Mesenchymal stem cell (in vitro differentiated cells and primary cell): Measurements from ENCODE around the gene GNL1.
A peak's percentile ranks its signal among the peaks of the same experiment; 100 is the strongest.
"Not testable (repeated sequence)": the region's sequence is repeated elsewhere in the genome, so short reads cannot be mapped to it uniquely, and the experiment has no call there.

Experiments used
- DNase-seq: peaks from one replicate; pipeline ENCODE4 v3.0.0-alpha.2; 2013
- H2AFZ ChIP-seq: one replicate; pipeline ENCODE4 v1.6.1; 2013; ENCODE audit warnings: low read depth, mild to moderate bottlenecking, control low read depth, inconsistent platforms, low read length, moderate library complexity
- H2AK5ac ChIP-seq: 2 replicates; pipeline ENCODE4 v1.6.1; 2013; ENCODE audit warnings: low read length, moderate library complexity, mild to moderate bottlenecking, inconsistent platforms; ENCODE audit not compliant: severe bottlenecking
- H2BK120ac ChIP-seq: one replicate; pipeline ENCODE4 v1.6.1; 2013; ENCODE audit warnings: low read depth, mild to moderate bottlenecking, inconsistent platforms, low read length, moderate library complexity
- H2BK12ac ChIP-seq, 2 experiments: one replicate each; pipeline ENCODE4 v1.6.1; 2013; ENCODE audit warnings: inconsistent platforms in 2 of 2, low read length in 2 of 2, mild to moderate bottlenecking in 2 of 2, moderate library complexity in 2 of 2, control low read depth in 1 of 2
- H2BK15ac ChIP-seq: one replicate; pipeline ENCODE4 v1.6.1; 2013; ENCODE audit warnings: mild to moderate bottlenecking, low read depth, inconsistent platforms; ENCODE audit not compliant: poor library complexity, severe bottlenecking
- H2BK5ac ChIP-seq: 2 replicates; pipeline ENCODE4 v1.6.1; 2013; ENCODE audit warnings: low read depth, mild to moderate bottlenecking, low read length, control low read depth, inconsistent platforms; ENCODE audit not compliant: poor library complexity, severe bottlenecking
- H3K14ac ChIP-seq, 2 experiments: one replicate each; pipeline ENCODE4 v1.6.1; 2013; ENCODE audit warnings: inconsistent platforms in 2 of 2, low read length in 2 of 2, control low read depth in 1 of 2, mild to moderate bottlenecking in 1 of 2, moderate library complexity in 1 of 2
- H3K18ac ChIP-seq, 2 experiments: one replicate each; pipeline ENCODE4 v1.6.1; 2013; ENCODE audit warnings: inconsistent platforms in 2 of 2, low read length in 2 of 2, control low read depth in 1 of 2, low read depth in 1 of 2, mild to moderate bottlenecking in 1 of 2
- H3K23ac ChIP-seq, 2 experiments: one replicate each; pipeline ENCODE4 v1.6.1; 2013; ENCODE audit warnings: inconsistent platforms in 2 of 2, low read length in 2 of 2, mild to moderate bottlenecking in 2 of 2, moderate library complexity in 2 of 2, control low read depth in 1 of 2
- H3K27ac ChIP-seq: 2 replicates; pipeline ENCODE4 v1.5.1; 2013; ENCODE audit warnings: mild to moderate bottlenecking, moderate library complexity, low read length, control low read depth, inconsistent platforms; ENCODE audit not compliant: poor library complexity, severe bottlenecking
- H3K27me3 ChIP-seq, 2 experiments: 2 replicates each; pipeline versions ENCODE4 v1.6.1 to v1.7.0; 2013; ENCODE audit warnings: low read length in 2 of 2, mild to moderate bottlenecking in 2 of 2, moderate library complexity in 2 of 2, control low read depth in 1 of 2, inconsistent platforms in 1 of 2; ENCODE audit not compliant: control insufficient read depth in 1 of 2, insufficient read depth in 1 of 2
- H3K36me3 ChIP-seq, 2 experiments: 2 replicates each; pipeline versions ENCODE4 v1.6.1 to v1.7.0; 2013; ENCODE audit warnings: low read length in 2 of 2, control low read depth in 1 of 2, inconsistent platforms in 1 of 2, low read depth in 1 of 2, mild to moderate bottlenecking in 1 of 2; ENCODE audit not compliant: insufficient read depth in 2 of 2, control insufficient read depth in 1 of 2
- H3K4ac ChIP-seq, 2 experiments: one replicate each; pipeline ENCODE4 v1.6.1; 2013; ENCODE audit warnings: inconsistent platforms in 2 of 2, low read length in 2 of 2, mild to moderate bottlenecking in 2 of 2, moderate library complexity in 2 of 2, control low read depth in 1 of 2, low read depth in 1 of 2
- H3K4me1 ChIP-seq: 2 replicates; pipeline ENCODE4 v1.6.1; 2013; ENCODE audit warnings: low read depth, low read length, control low read depth; ENCODE audit not compliant: control insufficient read depth, insufficient read depth
- H3K4me2 ChIP-seq: 2 replicates; pipeline ENCODE4 v1.6.1; 2013; ENCODE audit warnings: low read length, mild to moderate bottlenecking, inconsistent platforms; ENCODE audit not compliant: poor library complexity, severe bottlenecking
- H3K4me3 ChIP-seq, 2 experiments: 2 replicates each; pipeline versions ENCODE4 v1.5.1 to v1.7.0; 2013; ENCODE audit warnings: low read length in 2 of 2, mild to moderate bottlenecking in 2 of 2, control low read depth in 1 of 2, low read depth in 1 of 2; ENCODE audit not compliant: insufficient read depth in 1 of 2
- H3K79me1 ChIP-seq: replicated peaks from 2 replicates; pipeline ENCODE4 v1.6.1; 2013; ENCODE audit warnings: mild to moderate bottlenecking, control low read depth, low read length, inconsistent platforms; ENCODE audit not compliant: poor library complexity, severe bottlenecking
- H3K9ac ChIP-seq: 2 replicates; pipeline ENCODE4 v1.7.0; 2013; ENCODE audit warnings: mild to moderate bottlenecking, low read length, moderate library complexity
- H3K9me3 ChIP-seq: 2 replicates; pipeline ENCODE4 v1.7.0; 2013; ENCODE audit warnings: mild to moderate bottlenecking, low read length; ENCODE audit not compliant: control insufficient read depth
- H4K8ac ChIP-seq: one replicate; pipeline ENCODE4 v1.6.1; 2013; ENCODE audit warnings: inconsistent platforms, mild to moderate bottlenecking, low read length, moderate library complexity
- H4K91ac ChIP-seq: one replicate; pipeline ENCODE4 v1.6.1; 2013; ENCODE audit warnings: mild to moderate bottlenecking, low read length, inconsistent platforms
- WGBS: methylation state at CpG from one replicate; pipeline ENCODE4 v1.1.7; 2013; ENCODE audit warnings: mixed read lengths; 5-methylcytosine and 5-hydroxymethylcytosine counted together

Gene GNL1

DNA sequence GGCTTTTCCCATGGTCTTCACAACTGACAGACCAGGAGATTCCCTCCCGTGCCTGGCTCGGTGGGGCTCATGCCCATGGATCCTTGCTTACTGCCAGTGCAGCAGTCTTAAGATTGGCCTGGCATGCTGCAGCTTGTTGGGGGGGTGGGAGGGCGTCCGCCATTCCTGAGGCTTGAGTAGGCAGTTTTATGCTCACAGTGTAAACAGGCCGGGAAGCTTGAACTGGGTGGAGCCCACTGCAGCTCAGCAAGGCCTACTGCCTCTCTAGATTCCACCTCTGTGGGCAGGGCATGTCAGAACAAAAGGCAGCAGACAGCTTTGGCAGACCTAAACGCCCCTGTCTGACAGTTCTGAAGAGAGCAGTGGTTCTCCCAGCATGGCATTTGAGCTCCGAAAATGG is 35.2 kb downstream of the GNL1 start:
- H2BK15ac ChIP-seq, H3K27me3 ChIP-seq, H2BK120ac ChIP-seq, H3K4me2 ChIP-seq, H3K23ac ChIP-seq, H2AK5ac ChIP-seq, H4K8ac ChIP-seq, H3K27ac ChIP-seq, H2AFZ ChIP-seq, H3K9ac ChIP-seq, H3K79me1 ChIP-seq, H3K14ac ChIP-seq, DNase-seq, H3K4me1 ChIP-seq, H2BK12ac ChIP-seq, H2BK5ac ChIP-seq, H3K9me3 ChIP-seq, H3K4me3 ChIP-seq, H3K36me3 ChIP-seq, H3K4ac ChIP-seq: not testable (repeated sequence)
- 62% methylated on average over 7 of the region's 7 CpGs for whole genome bisulfite sequencing
- Histone ChIP-seq H4K91ac (peak overlapping the region; percentile 43), H3K18ac (peak overlapping the region in 1 of 2 experiments; percentile 29)

DNA sequence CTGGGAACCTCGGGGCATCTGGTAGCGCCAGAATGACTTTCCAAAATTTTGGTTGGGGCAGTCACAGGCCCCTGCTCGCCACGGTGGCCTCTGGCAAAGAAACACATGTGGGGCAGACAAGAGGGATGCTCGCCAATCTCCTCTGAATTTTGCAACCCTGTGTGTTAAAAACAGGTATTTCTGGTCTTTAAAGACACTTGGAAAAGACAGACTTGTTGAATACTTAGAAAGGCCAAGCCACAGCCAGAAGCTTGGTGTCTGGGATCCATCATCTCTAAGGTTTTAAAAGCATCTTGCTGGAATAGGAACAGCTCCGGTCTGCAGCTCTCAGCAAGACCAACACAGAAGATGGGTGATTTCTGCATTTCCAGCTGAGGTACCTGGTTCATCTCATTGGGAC is 35.8 kb downstream of the GNL1 start:
- Histone ChIP-seq H3K4ac (no peak overlapping the region), H3K18ac (no peak overlapping the region), H4K91ac (no peak overlapping the region), H2BK12ac (no peak overlapping the region), H3K9me3 (no peaks in the 10 kb centered on the region), H2AFZ (no peak overlapping the region), H3K27me3 (no peaks in the 10 kb centered on the region), H2BK120ac (no peak overlapping the region), H2BK15ac (no peak overlapping the region), H3K27ac (no peak overlapping the region), H3K14ac (no peak overlapping the region), H3K4me2 (no peak overlapping the region), H3K4me3 (no peak overlapping the region), H3K23ac (no peak overlapping the region), H3K79me1 (no peaks in the 10 kb centered on the region), H4K8ac (no peak overlapping the region), H2BK5ac (no peak overlapping the region), H3K36me3 (no peaks in the 10 kb centered on the region), H3K4me1 (no peaks in the 10 kb centered on the region), H2AK5ac (no peak overlapping the region), H3K9ac (no peak overlapping the region)
- no peak for DNase-seq
- 91% methylated on average over 6 of the region's 6 CpGs for WGBS

DNA sequence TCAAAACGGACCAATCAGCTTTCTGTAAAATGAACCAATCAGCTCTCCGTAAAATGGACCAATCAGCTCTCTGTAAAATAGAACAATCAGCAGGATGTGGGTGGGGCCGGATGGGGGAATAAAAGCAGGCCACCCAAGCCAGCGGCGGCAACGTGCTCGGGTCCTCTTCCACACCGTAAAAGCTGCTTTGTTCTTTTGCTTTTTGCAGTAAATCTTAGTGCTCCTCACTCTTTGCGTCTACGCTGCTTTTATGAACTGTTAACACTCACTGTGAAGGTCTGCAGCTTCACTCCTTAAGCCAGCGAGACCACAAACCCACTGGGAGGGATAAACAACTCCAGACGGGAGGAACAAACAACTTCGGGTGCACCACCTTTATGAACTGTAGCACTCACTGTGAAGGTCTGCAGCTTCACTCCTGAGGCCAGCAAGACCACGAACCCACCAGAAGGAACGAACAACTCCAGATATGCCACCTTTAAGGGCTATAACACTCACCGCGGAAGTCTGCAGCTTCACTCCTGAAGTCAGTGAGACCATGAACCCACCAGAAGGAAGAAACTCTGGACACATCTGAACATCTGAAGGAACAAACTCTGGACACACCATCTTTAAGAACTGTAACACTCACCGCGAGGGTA is 37.7 kb downstream of the GNL1 start:
- not testable (repeated sequence) for H2BK15ac ChIP-seq, H3K9me3 ChIP-seq, H3K27ac ChIP-seq, H3K9ac ChIP-seq, H4K91ac ChIP-seq, H4K8ac ChIP-seq, H3K23ac ChIP-seq, H2BK5ac ChIP-seq, H3K4me1 ChIP-seq, H3K27me3 ChIP-seq, H2BK12ac ChIP-seq, H2BK120ac ChIP-seq, H3K18ac ChIP-seq, H3K79me1 ChIP-seq, H3K4me3 ChIP-seq, DNase-seq, H3K36me3 ChIP-seq, H2AK5ac ChIP-seq, H3K4me2 ChIP-seq, H3K4ac ChIP-seq, H2AFZ ChIP-seq, H3K14ac ChIP-seq
- 85% methylated on average over 19 of the region's 19 CpGs for WGBS

DNA sequence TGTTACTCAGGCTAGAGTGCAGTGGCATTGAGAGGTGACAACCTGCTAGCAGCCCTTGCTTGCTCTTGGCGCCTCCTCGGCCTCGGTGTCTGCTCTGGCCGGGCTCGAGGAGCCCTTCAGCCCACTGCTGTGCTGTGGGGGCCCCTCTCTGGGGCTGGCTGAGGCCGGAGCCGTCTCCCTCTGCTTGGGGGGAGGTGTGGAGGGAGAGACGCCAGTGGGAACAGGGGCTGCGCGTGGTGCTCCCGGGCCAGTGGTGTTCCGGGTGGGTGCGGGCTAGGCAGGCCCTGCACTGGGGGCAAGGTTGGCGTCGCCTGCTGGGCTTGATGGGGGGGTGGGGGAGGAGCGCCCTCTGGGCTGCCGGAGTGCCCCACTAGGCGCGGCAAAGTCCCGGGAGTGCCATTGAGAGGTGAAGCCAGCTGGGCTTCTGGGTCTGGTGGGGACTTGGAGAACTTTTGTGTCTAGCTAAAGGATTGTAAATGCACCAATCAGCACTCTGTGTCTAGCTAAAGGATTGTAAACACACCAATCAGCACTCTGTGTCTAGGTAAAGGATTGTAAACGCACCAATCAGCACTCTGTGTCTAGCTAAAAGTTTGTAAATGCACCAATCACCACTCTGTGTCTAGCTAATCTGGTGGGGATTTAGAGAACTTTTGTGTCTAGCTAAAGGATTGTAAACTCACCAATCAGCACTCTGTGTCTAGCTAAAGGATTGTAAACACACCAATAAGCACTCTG is 38.4 kb downstream of the GNL1 start:
- not testable (repeated sequence) for H3K23ac ChIP-seq, H3K14ac ChIP-seq, H3K79me1 ChIP-seq, H3K18ac ChIP-seq, H3K4me2 ChIP-seq, H3K36me3 ChIP-seq, H3K27ac ChIP-seq, H3K27me3 ChIP-seq, H2BK5ac ChIP-seq, H2BK15ac ChIP-seq, H4K91ac ChIP-seq, DNase-seq, H4K8ac ChIP-seq, H3K4me3 ChIP-seq, H2AFZ ChIP-seq, H3K9me3 ChIP-seq, H3K4me1 ChIP-seq, H2BK12ac ChIP-seq, H2AK5ac ChIP-seq, H3K9ac ChIP-seq, H2BK120ac ChIP-seq
- H3K4ac ChIP-seq = peak overlapping the region in 1 of 2 experiments; percentile 64
- 93% methylated on average over 20 of the region's 21 CpGs for WGBS
